Measurements from ENCODE around the gene GNA14.

DNA sequence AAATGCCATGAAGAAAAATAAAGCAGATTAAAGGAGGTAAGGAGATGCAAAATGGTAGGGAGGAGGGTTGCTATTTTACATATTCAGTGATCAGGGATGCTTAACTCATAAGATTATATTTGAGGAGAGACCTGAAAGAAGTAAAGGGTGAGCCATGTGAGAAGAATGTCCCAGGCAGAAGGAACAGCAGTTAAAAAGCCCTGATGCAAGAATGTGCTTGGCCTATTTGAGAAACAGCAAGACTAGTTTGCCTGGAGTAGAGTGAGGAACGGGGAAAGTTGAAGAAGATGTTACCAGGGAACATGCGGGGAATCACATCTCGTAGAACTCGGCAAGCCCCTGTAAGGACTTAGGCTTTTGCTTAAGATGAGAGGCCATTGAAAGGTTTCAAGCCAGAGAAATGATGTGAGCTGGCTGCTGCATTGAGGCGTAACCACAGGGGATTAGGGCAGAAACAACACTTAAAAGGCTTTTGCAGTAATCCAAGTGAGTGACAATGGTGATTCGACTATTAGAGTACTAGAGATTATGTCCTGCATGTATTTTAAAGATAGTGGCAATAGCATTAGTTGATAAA is 272.1 kb downstream of the GNA14 start:
- no peak for TF ChIP-seq GATA3 (IDR thresholded peaks at IDR 0.05; ENCODE audit: low read depth, low read length)
- no peak for TF ChIP-seq GATA2 (IDR thresholded peaks at IDR 0.05; ENCODE audit: low read depth, low read length)

All from SH-SY5Y (cell line).